A549 (cell line): ENCODE data around the gene NLRP1. TPM values are rescaled to one million over a fixed set of nuclear protein-coding genes. Genes with fewer than 3 reads are reported as not detected.
A peak's percentile ranks its signal among the peaks of the same experiment; 100 is the strongest.

Experiments used
- ATAC-seq, 2 experiments: fragments of 200-7000 bp in 1 of 2; fragments of >200 bp in 1 of 2; cut with Nextera tagmentation in 1 of 2; cut with Tn5 transposase in 1 of 2; 3 replicates each; pipeline versions ENCODE4 v1.8.0 to v1.9.1; 2018 to 2020; ENCODE audit warnings: mild to moderate bottlenecking in 1 of 2, moderate library complexity in 1 of 2
- CTCF ChIA-PET: fragments of 300-600 bp; sonication (Branson Sonifier 250); formaldehyde crosslinking; extraction: SDS; loops from one replicate; lab custom pipeline; 2021; ENCODE audit warnings: antibody characterized with exemption, inconsistent platforms; lab: Yijun Ruan, JAX
- POLR2A ChIA-PET: fragments of 350-600 bp; formaldehyde crosslinking; extraction: SDS; loops from one replicate; lab custom pipeline; 2021; ENCODE audit warnings: antibody characterized with exemption, inconsistent platforms; lab: Yijun Ruan, JAX
- DNase-seq, 2 experiments: peaks; one replicate each; pipeline versions ENCODE4 v3.0.0 to v3.0.0-alpha.2; 2011 to 2016; ENCODE audit warnings: low read depth in 1 of 2, low spot score in 1 of 2
- FAIRE-seq: peaks from 2 replicates; lab custom pipeline; 2011; peaks lifted over from hg19 to GRCh38; lab: Jason Lieb, UNC
- H3K27ac ChIP-seq, 2 experiments: fragments of >200 bp; sonication (Bioruptor Twin); formaldehyde crosslinking; 3 replicates each; pipeline ENCODE4 v1.5.1; 2016 to 2017
- H3K4me1 ChIP-seq: fragments of >200 bp; sonication (Bioruptor Twin); formaldehyde crosslinking; 3 replicates; pipeline ENCODE4 v1.6.1; 2016
- H3K4me2 ChIP-seq: fragments of >200 bp; sonication (Bioruptor Twin); formaldehyde crosslinking; 3 replicates; pipeline ENCODE4 v1.6.1; 2016
- H3K4me3 ChIP-seq: fragments of >200 bp; sonication (Bioruptor Twin); formaldehyde crosslinking; 3 replicates; pipeline ENCODE4 v1.5.1; 2016
- H3K9me3 ChIP-seq: fragments of >200 bp; sonication (Bioruptor Twin); formaldehyde crosslinking; 3 replicates; pipeline ENCODE4 v1.6.1; 2016
- CBX2 ChIP-seq: fragments of 200-600 bp; sonication (generic); IDR thresholded peaks from 2 replicates; pipeline ENCODE4 v1.6.1; 2016; ENCODE audit warnings: low read depth, mild to moderate bottlenecking, borderline replicate concordance
- CBX8 ChIP-seq: fragments of 200-600 bp; sonication (generic); IDR thresholded peaks from 2 replicates; pipeline ENCODE4 v1.6.1; 2016
- CHD2 ChIP-seq: fragments of 150-350 bp; IDR thresholded peaks from 2 replicates; pipeline ENCODE4 v1.6.1; 2014; ENCODE audit warnings: low read length; ENCODE audit not compliant: partially characterized antibody
- CHD4 ChIP-seq: fragments of 200-600 bp; sonication (generic); IDR thresholded peaks from 2 replicates; pipeline ENCODE4 v1.6.1; 2016; ENCODE audit warnings: antibody characterized with exemption, mild to moderate bottlenecking, borderline replicate concordance
- EHF ChIP-seq: fragments of 250-450 bp; sonication (Bioruptor Pico); IDR thresholded peaks from 2 replicates; pipeline ENCODE4 v1.5.0; 2020; ENCODE audit warnings: mild to moderate bottlenecking
- EP300 ChIP-seq, 2 experiments: fragments of >200 bp; sonication (Bioruptor Twin); formaldehyde crosslinking; IDR thresholded peaks; 2 replicates in 1 of 2; 3 replicates in 1 of 2; pipeline ENCODE4 v1.6.1; 2016 to 2017
- ESRRA ChIP-seq: fragments of 150-350 bp; IDR thresholded peaks from 2 replicates; pipeline ENCODE4 v1.6.1; 2014; ENCODE audit warnings: mild to moderate bottlenecking, low read length, borderline replicate concordance
- FOSB ChIP-seq: fragments of 250-450 bp; sonication (Bioruptor Pico); IDR thresholded peaks from 2 replicates; pipeline ENCODE4 v1.5.0; 2020; ENCODE audit warnings: mild to moderate bottlenecking, moderate library complexity
- FOSL2 ChIP-seq, 2 experiments: fragments of 450-650 bp in 1 of 2; fragments of >200 bp in 1 of 2; sonication (Bioruptor Twin) in 1 of 2; formaldehyde crosslinking; IDR thresholded peaks; 2 replicates each; pipeline versions ENCODE4 v1.5.0 to v1.6.1; 2016 to 2020; ENCODE audit warnings: mild to moderate bottlenecking in 1 of 2, moderate library complexity in 1 of 2
- HDAC2 ChIP-seq: fragments of 200-600 bp; sonication (generic); IDR thresholded peaks from 2 replicates; pipeline ENCODE4 v1.6.1; 2016
- HEYL ChIP-seq: fragments of 250-450 bp; sonication (Bioruptor Pico); IDR thresholded peaks from 2 replicates; pipeline ENCODE4 v1.8.0; 2021; ENCODE audit warnings: mild to moderate bottlenecking, moderate library complexity
- HOXA7 ChIP-seq: fragments of 250-450 bp; sonication (Bioruptor Pico); IDR thresholded peaks from 2 replicates; pipeline ENCODE4 v1.5.0; 2020; ENCODE audit warnings: mild to moderate bottlenecking, moderate library complexity
- HOXB5 ChIP-seq: fragments of 250-450 bp; sonication (Bioruptor Pico); IDR thresholded peaks from 2 replicates; pipeline ENCODE4 v1.5.0; 2020; ENCODE audit warnings: mild to moderate bottlenecking, moderate library complexity
- JUN ChIP-seq, 2 experiments: fragments of >200 bp; sonication (Bioruptor Twin); formaldehyde crosslinking; IDR thresholded peaks; 2 replicates in 1 of 2; 3 replicates in 1 of 2; pipeline ENCODE4 v1.6.1; 2016 to 2017
- JUNB ChIP-seq: fragments of >200 bp; sonication (Bioruptor Twin); formaldehyde crosslinking; IDR thresholded peaks from 2 replicates; pipeline ENCODE4 v1.6.1; 2016
- KDM1A ChIP-seq: fragments of 200-600 bp; sonication (generic); IDR thresholded peaks from 2 replicates; pipeline ENCODE4 v1.6.1; 2016; ENCODE audit warnings: low read depth, mild to moderate bottlenecking
- MAFK ChIP-seq: fragments of 450-650 bp; IDR thresholded peaks from 2 replicates; pipeline ENCODE4 v1.6.1; 2014; ENCODE audit not compliant: partially characterized antibody
- NFE2L2 ChIP-seq: fragments of 150-350 bp; conservative IDR thresholded peaks from 2 replicates; pipeline ENCODE4 v1.6.1; 2014; ENCODE audit warnings: low read length
- POLR2A ChIP-seq: IDR thresholded peaks from 2 replicates; pipeline ENCODE4 v1.6.1; 2012; ENCODE audit warnings: mild to moderate bottlenecking, low read length
- RARB ChIP-seq: fragments of 250-450 bp; sonication (Bioruptor Pico); IDR thresholded peaks from 2 replicates; pipeline ENCODE4 v1.8.0; 2021; ENCODE audit warnings: mild to moderate bottlenecking, moderate library complexity
- SMC3 ChIP-seq: fragments of >200 bp; sonication (Bioruptor Twin); formaldehyde crosslinking; IDR thresholded peaks from 3 replicates; pipeline ENCODE4 v1.6.1; 2018; ENCODE audit warnings: inconsistent platforms
- TFCP2L1 ChIP-seq: fragments of 250-450 bp; sonication (Bioruptor Pico); IDR thresholded peaks from 2 replicates; pipeline ENCODE4 v1.5.0; 2021; ENCODE audit warnings: mild to moderate bottlenecking
- TP53 ChIP-seq: fragments of 250-450 bp; sonication (Bioruptor Pico); IDR thresholded peaks from 2 replicates; pipeline ENCODE4 v1.5.0; 2021; ENCODE audit warnings: mild to moderate bottlenecking, moderate library complexity
- ZC3H11A ChIP-seq: fragments of 450-650 bp; IDR thresholded peaks from 2 replicates; pipeline ENCODE4 v1.6.1; 2014; ENCODE audit warnings: antibody characterized with exemption, mild to moderate bottlenecking
- ZNF302 ChIP-seq: fragments of 250-450 bp; sonication (Bioruptor Pico); IDR thresholded peaks from 2 replicates; pipeline ENCODE4 v1.9.0; 2021; ENCODE audit warnings: inconsistent platforms, mild to moderate bottlenecking, moderate library complexity
- WGBS: methylation state at CpG from one replicate; pipeline ENCODE4 v1.1.6; 2017; ENCODE audit errors: missing lambda C conversion rate; 5-methylcytosine and 5-hydroxymethylcytosine counted together
- polyA plus RNA-seq, 4 experiments: library from polyadenylated mRNA; depleted of rRNA in 3 of 4; stranded (reverse); fragments of >200 nt; fragmentation: RNase III in 1 of 4; extraction: RNeasy Plus Mini Kit Qiagen cat#74134 plus additional on column Dnase treatment in 1 of 4; gene quantifications; 2 replicates in 3 of 4; 3 replicates in 1 of 4; pipeline ENCODE4 v1.2.3, GENCODE V29; 2011 to 2017
- TF ChIP-seq, protein P1 (sequence below): fragments of 250-450 bp; sonication (Bioruptor Pico); IDR thresholded peaks from 2 replicates; pipeline ENCODE4 v1.5.0; 2021; ENCODE audit warnings: mild to moderate bottlenecking, moderate library complexity, borderline replicate concordance
- TF ChIP-seq, protein P2 (sequence below): IDR thresholded peaks from 2 replicates; pipeline ENCODE4 v1.6.1; 2012
- TF ChIP-seq, protein P3 (sequence below): fragments of 250-450 bp; sonication (Bioruptor Pico); IDR thresholded peaks from 2 replicates; pipeline ENCODE4 v1.5.0; 2020; ENCODE audit warnings: low read depth, mild to moderate bottlenecking, moderate library complexity
- TF ChIP-seq, protein P4 (sequence below): fragments of >200 bp; sonication (Bioruptor Twin); formaldehyde crosslinking; IDR thresholded peaks from 3 replicates; pipeline ENCODE4 v1.5.1; 2016
- TF ChIP-seq, protein P5 (sequence below): IDR thresholded peaks from 2 replicates; pipeline ENCODE4 v1.6.1; 2012

NLRP1 gene
- polyA plus RNA-seq, 2 of the 4 experiments (the other 2 are of a cell fraction) = 1.1 to 4.4 TPM

DNA sequence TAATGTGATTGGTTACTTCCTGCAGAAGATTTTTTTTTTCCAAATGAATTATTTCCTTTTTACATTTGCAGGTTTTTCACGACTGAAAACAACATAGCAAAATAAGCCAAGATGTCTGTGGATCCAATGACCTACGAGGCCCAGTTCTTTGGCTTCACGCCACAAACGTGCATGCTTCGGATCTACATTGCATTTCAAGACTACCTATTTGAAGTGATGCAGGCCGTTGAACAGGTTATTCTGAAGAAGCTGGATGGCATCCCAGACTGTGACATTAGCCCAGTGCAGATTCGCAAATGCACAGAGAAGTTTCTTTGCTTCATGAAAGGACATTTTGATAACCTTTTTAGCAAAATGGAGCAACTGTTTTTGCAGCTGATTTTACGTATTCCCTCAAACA is 95.6 kb downstream of the NLRP1 start:
- POLR2A ChIA-PET = no interaction called here
- ATAC-seq (no peak), DNase-seq (no peak), FAIRE-seq (no peak)
- 91% methylated on average over 8 of the region's 8 CpGs for WGBS
- Histone ChIP-seq H3K9me3 (peaks cover 64% of the 10 kb centered on the region), H3K4me2 (no peak overlapping the region), H3K27ac (no peak overlapping the region), H3K4me1 (peaks cover 11% of the 10 kb centered on the region; the same call in 2 of the 3 replicates), H3K4me3 (no peak overlapping the region)
- no peak for TF ChIP-seq NFE2L2
- TF ChIP-seq CBX8 = no peak
- TF ChIP-seq FOSL2 (IDR thresholded peaks at IDR 0.05) = no peak
- no peak for TF ChIP-seq FOSL2 (CRISPR knock-in tag; IDR thresholded peaks at IDR 0.05)
- TF ChIP-seq EP300 (IDR thresholded peaks at IDR 0.05) = no peak
- TF ChIP-seq, protein P1, sequence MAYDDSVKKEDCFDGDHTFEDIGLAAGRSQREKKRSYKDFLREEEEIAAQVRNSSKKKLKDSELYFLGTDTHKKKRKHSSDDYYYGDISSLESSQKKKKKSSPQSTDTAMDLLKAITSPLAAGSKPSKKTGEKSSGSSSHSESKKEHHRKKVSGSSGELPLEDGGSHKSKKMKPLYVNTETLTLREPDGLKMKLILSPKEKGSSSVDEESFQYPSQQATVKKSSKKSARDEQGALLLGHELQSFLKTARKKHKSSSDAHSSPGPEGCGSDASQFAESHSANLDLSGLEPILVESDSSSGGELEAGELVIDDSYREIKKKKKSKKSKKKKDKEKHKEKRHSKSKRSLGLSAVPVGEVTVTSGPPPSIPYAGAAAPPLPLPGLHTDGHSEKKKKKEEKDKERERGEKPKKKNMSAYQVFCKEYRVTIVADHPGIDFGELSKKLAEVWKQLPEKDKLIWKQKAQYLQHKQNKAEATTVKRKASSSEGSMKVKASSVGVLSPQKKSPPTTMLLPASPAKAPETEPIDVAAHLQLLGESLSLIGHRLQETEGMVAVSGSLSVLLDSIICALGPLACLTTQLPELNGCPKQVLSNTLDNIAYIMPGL (CRISPR knock-in tag) = no peak
- no peak for TF ChIP-seq JUNB
- no peak for TF ChIP-seq FOSB (CRISPR knock-in tag)
- no peak for TF ChIP-seq HOXB5 (CRISPR knock-in tag)
- TF ChIP-seq, protein P2, sequence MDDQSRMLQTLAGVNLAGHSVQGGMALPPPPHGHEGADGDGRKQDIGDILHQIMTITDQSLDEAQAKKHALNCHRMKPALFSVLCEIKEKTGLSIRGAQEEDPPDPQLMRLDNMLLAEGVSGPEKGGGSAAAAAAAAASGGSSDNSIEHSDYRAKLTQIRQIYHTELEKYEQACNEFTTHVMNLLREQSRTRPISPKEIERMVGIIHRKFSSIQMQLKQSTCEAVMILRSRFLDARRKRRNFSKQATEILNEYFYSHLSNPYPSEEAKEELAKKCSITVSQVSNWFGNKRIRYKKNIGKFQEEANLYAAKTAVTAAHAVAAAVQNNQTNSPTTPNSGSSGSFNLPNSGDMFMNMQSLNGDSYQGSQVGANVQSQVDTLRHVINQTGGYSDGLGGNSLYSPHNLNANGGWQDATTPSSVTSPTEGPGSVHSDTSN = no peak
- TF ChIP-seq, protein P3, sequence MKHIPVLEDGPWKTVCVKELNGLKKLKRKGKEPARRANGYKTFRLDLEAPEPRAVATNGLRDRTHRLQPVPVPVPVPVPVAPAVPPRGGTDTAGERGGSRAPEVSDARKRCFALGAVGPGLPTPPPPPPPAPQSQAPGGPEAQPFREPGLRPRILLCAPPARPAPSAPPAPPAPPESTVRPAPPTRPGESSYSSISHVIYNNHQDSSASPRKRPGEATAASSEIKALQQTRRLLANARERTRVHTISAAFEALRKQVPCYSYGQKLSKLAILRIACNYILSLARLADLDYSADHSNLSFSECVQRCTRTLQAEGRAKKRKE (CRISPR knock-in tag) = no peak
- TF ChIP-seq CHD2 = no peak
- no peak for TF ChIP-seq CHD4
- TF ChIP-seq ZC3H11A = no peak
- no peak for TF ChIP-seq ESRRA
- CTCF ChIA-PET = interaction anchor here (0.6 to 5.7 kb wide), 4 partner anchors 12 to 914 kb away, joined by 3 to 43 read pairs (median 5); partner anchors contain the start of gene C1QBP

DNA sequence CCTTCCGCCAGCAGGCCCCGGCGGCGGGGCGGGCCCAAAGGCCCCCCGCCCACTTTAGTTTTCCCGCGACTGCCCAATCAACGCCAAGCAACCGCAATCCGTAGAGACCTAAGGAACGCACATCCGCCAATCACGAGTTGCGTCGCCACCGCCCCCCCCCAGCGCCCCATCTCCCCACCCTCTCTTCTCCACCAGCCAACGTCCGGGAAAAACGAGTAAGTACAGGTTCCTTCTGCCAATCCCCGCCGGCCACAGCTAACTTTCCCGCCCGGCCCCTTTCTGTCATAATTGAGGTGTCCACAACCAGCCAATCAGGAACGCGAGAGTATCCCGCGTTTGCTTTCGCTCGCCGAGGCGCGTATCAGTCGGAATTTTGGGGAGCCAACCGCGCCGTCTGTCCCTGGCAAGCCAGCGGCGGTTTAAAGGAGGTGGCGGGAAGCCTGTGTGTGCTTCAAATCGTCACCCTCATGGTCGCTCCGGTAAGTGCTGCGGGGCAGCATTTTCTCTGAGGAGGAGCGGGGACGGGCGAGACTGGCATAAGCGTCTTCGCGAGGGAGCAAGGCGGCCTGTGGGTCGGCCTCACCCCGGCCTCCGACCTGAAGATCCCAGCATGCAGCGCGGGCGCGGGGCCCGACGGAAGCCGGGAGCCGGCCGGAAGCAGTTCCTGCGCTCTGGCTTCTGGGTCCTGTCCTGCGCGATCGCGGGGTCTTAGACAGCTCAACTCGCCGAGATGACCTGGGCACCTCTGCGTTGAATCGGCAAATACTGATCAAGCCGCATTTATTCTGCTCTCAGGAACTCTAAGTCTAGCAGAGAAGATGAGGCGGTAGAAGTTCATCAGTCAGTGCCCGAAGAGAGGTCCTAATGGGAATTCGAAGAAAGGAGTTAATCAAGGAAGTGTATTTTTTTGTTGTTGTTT is 97.8 kb downstream of the NLRP1 start, which contains the start of gene MIS12:
TSS of gene MIS12 (plus strand) at position 361 of the 919 bp plus-strand sequence. CDS start 2,297 bp downstream, outside the sequence.
- 3% methylated on average over 49 of the region's 77 CpGs for WGBS
- peak within 1 kb of the TSS; percentile 86 for H3K4me2 ChIP-seq
- peak within 1 kb of the TSS; percentile 93 to 95 for H3K27ac ChIP-seq
- FAIRE-seq (no peak), DNase-seq (peak; percentile 100), ATAC-seq (peak; percentile 97)
- peaks cover 11% of the 10 kb centered on the region; the same call in 2 of the 3 replicates for H3K4me1 ChIP-seq
- peaks cover 42% of the 10 kb centered on the region for H3K9me3 ChIP-seq
- POLR2A ChIA-PET = interaction anchor here (0.6 to 3.0 kb wide), 20 partner anchors 8 to 958 kb away, joined by 3 to 41 read pairs (median 4); partner anchors contain the start of genes C1QBP, DHX33, NUP88 and PIMREG
- CTCF ChIA-PET = interaction anchor here (1.4 to 5.7 kb wide), 4 partner anchors 9 to 46 kb away, joined by 3 to 43 read pairs (median 9); partner anchors contain the start of gene C1QBP
- H3K4me3 ChIP-seq = peak within 1 kb of the TSS; percentile 93
- TF ChIP-seq JUN (IDR thresholded peaks at IDR 0.05) (peak in 1 of 2 experiments; percentile 82; a peak in 4 of 5 replicates), EHF (CRISPR knock-in tag) (peak; percentile 95), CBX2 (no peak), HEYL (CRISPR knock-in tag) (peak; percentile 83), RARB (CRISPR knock-in tag) (no peak), HOXB5 (CRISPR knock-in tag) (peak; percentile 95), TFCP2L1 (peak; percentile 95), HOXA7 (CRISPR knock-in tag) (peak; percentile 66; the same call in 1 of the 2 replicates), MAFK (no peak), TP53 (CRISPR knock-in tag) (peak; percentile 66), KDM1A (no peak), FOSL2 (IDR thresholded peaks at IDR 0.05) (no peak), FOSL2 (CRISPR knock-in tag; IDR thresholded peaks at IDR 0.05) (no peak), POLR2A (peak; percentile 73), SMC3 (no peak), ZNF302 (peak; percentile 56; the same call in 1 of the 2 replicates), HDAC2 (0 out of 2 replicates have a peak, but pooled peaks have one; percentile 39)
- TF ChIP-seq, protein P4, sequence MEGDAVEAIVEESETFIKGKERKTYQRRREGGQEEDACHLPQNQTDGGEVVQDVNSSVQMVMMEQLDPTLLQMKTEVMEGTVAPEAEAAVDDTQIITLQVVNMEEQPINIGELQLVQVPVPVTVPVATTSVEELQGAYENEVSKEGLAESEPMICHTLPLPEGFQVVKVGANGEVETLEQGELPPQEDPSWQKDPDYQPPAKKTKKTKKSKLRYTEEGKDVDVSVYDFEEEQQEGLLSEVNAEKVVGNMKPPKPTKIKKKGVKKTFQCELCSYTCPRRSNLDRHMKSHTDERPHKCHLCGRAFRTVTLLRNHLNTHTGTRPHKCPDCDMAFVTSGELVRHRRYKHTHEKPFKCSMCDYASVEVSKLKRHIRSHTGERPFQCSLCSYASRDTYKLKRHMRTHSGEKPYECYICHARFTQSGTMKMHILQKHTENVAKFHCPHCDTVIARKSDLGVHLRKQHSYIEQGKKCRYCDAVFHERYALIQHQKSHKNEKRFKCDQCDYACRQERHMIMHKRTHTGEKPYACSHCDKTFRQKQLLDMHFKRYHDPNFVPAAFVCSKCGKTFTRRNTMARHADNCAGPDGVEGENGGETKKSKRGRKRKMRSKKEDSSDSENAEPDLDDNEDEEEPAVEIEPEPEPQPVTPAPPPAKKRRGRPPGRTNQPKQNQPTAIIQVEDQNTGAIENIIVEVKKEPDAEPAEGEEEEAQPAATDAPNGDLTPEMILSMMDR = no peak
- TF ChIP-seq, protein P3 (CRISPR knock-in tag) = peak; percentile 45
- TF ChIP-seq, protein P5, sequence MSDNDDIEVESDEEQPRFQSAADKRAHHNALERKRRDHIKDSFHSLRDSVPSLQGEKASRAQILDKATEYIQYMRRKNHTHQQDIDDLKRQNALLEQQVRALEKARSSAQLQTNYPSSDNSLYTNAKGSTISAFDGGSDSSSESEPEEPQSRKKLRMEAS = peak; percentile 98
